GM12878 (cell line): ENCODE results near the gene ITGA4. TPM values are rescaled to one million over a fixed set of nuclear protein-coding genes. Genes with fewer than 3 reads are reported as not detected.
A peak's percentile ranks its signal among the peaks of the same experiment; 100 is the strongest.

Source experiments
- ATAC-seq: fragments of 200-7000 bp; cut with Tn5 transposase; 3 replicates; pipeline ENCODE4 v1.9.1; 2020; ENCODE audit warnings: mild to moderate bottlenecking, moderate library complexity
- BruUV-seq: library from RNA; stranded (reverse); fragments of 400-500 nt; replicated peaks from 2 replicates; lab custom pipeline; 2021; lab: Mats Ljungman, UMichigan
- CTCF ChIA-PET: fragments of 300-600 bp; sonication (Branson Sonifier 250); formaldehyde crosslinking; extraction: SDS; loops from one replicate; lab custom pipeline; 2021; ENCODE audit warnings: inconsistent platforms; lab: Yijun Ruan, JAX
- POLR2A ChIA-PET: fragments of 350-600 bp; formaldehyde crosslinking; extraction: SDS; loops from one replicate; lab custom pipeline; 2021; ENCODE audit warnings: inconsistent platforms; lab: Charles Lee
- RAD21 ChIA-PET: fragments of 300-600 bp; sonication (Branson Sonifier 250); formaldehyde crosslinking; loops from one replicate; lab custom pipeline; 2023; ENCODE audit warnings: antibody characterized with exemption; ENCODE audit not compliant: unreplicated experiment; lab: Charles Lee
- SMC1A ChIA-PET: fragments of 300-600 bp; sonication (Branson Sonifier 250); formaldehyde crosslinking; loops from one replicate; lab custom pipeline; 2023; ENCODE audit not compliant: unreplicated experiment, uncharacterized antibody; lab: Charles Lee
- DNase-seq: peaks from one replicate; pipeline ENCODE4 v3.0.0-alpha.2; 2011; ENCODE audit warnings: low read depth, low spot score
- FAIRE-seq: peaks from 3 replicates; lab custom pipeline; 2011; peaks lifted over from hg19 to GRCh38; lab: Jason Lieb, UNC
- H2AFZ ChIP-seq: 2 replicates; pipeline ENCODE4 v1.6.0; 2011; ENCODE audit warnings: low read depth, low read length, control low read depth; ENCODE audit not compliant: control insufficient read depth
- H3K27ac ChIP-seq: 2 replicates; pipeline ENCODE4 v1.5.1; 2011; ENCODE audit warnings: control low read depth; ENCODE audit not compliant: control insufficient read depth, insufficient read depth
- H3K27me3 ChIP-seq, 2 experiments: replicated peaks in 1 of 2; 2 replicates each; pipeline versions ENCODE4 v1.6.0 to v1.6.1; 2011; ENCODE audit warnings: low read length in 1 of 2; ENCODE audit not compliant: control insufficient read depth in 2 of 2, insufficient read depth in 2 of 2
- H3K36me3 ChIP-seq, 2 experiments: 2 replicates each; pipeline ENCODE4 v1.5.1; 2011; ENCODE audit warnings: low read length in 1 of 2; ENCODE audit not compliant: control insufficient read depth in 2 of 2, insufficient read depth in 2 of 2
- H3K4me1 ChIP-seq: 2 replicates; pipeline ENCODE4 v1.6.1; 2011; ENCODE audit warnings: mild to moderate bottlenecking, low read length, moderate library complexity, mixed read lengths; ENCODE audit not compliant: control insufficient read depth, insufficient read depth
- H3K4me2 ChIP-seq: 2 replicates; pipeline ENCODE4 v1.6.0; 2011; ENCODE audit warnings: control low read depth; ENCODE audit not compliant: control insufficient read depth, insufficient read depth
- H3K4me3 ChIP-seq: fragments of 200-600 bp; sonication (generic); 2 replicates; pipeline ENCODE4 v1.5.1; 2016
- H3K79me2 ChIP-seq: 2 replicates; pipeline ENCODE4 v1.6.0; 2011; ENCODE audit warnings: low read length; ENCODE audit not compliant: control insufficient read depth, insufficient read depth
- H3K9ac ChIP-seq: 2 replicates; pipeline ENCODE4 v1.8.0; 2011; ENCODE audit warnings: low read length, control low read depth, mixed read lengths; ENCODE audit not compliant: control insufficient read depth, insufficient read depth
- H3K9me3 ChIP-seq: replicated peaks from 3 replicates; pipeline ENCODE4 v1.5.1; 2011; ENCODE audit warnings: mild to moderate bottlenecking, low read length; ENCODE audit not compliant: control insufficient read depth, insufficient read depth
- H4K20me1 ChIP-seq: 2 replicates; pipeline ENCODE4 v1.6.0; 2011; ENCODE audit not compliant: control insufficient read depth, insufficient read depth
- BRCA1 ChIP-seq: IDR thresholded peaks from 2 replicates; pipeline ENCODE4 v1.6.1; 2011; ENCODE audit warnings: low read depth, low read length, improper control_type of control experiment
- CBFB ChIP-seq: IDR thresholded peaks from 2 replicates; pipeline ENCODE4 v1.6.1; 2016; ENCODE audit warnings: antibody characterized with exemption, low read depth
- CREB1 ChIP-seq: IDR thresholded peaks from 2 replicates; pipeline ENCODE4 v1.6.1; 2012; ENCODE audit warnings: low read depth, mild to moderate bottlenecking, inconsistent platforms
- CREM ChIP-seq: IDR thresholded peaks from 2 replicates; pipeline ENCODE4 v1.6.1; 2014; ENCODE audit warnings: antibody characterized with exemption, low read depth
- DPF2 ChIP-seq: fragments of 450-650 bp; IDR thresholded peaks from 2 replicates; pipeline ENCODE4 v1.6.1; 2017; ENCODE audit warnings: mild to moderate bottlenecking
- EED ChIP-seq: sonication (generic); IDR thresholded peaks from 2 replicates; pipeline ENCODE4 v1.6.1; 2016; ENCODE audit warnings: antibody characterized with exemption, low read depth
- GATAD2B ChIP-seq: fragments of 450-650 bp; conservative IDR thresholded peaks from 2 replicates; pipeline ENCODE4 v1.6.1; 2017; ENCODE audit warnings: low read depth, mild to moderate bottlenecking, moderate library complexity
- IKZF1 ChIP-seq: fragments of 450-650 bp; conservative IDR thresholded peaks from 2 replicates; pipeline ENCODE4 v1.6.1; 2017; ENCODE audit warnings: antibody characterized with exemption, mild to moderate bottlenecking
- NFIC ChIP-seq: IDR thresholded peaks from 2 replicates; pipeline ENCODE4 v1.6.1; 2012; ENCODE audit warnings: low read depth, mild to moderate bottlenecking, inconsistent platforms, low read length, moderate library complexity
- NFYB ChIP-seq: IDR thresholded peaks from 2 replicates; pipeline ENCODE4 v1.6.1; 2011; ENCODE audit warnings: low read depth, mild to moderate bottlenecking, low read length, improper control_type of control experiment, moderate library complexity; ENCODE audit not compliant: insufficient read depth
- NR2F1 ChIP-seq: fragments of 450-650 bp; conservative IDR thresholded peaks from 2 replicates; pipeline ENCODE4 v1.6.1; 2017; ENCODE audit warnings: mild to moderate bottlenecking
- PAX5 ChIP-seq: IDR thresholded peaks from 2 replicates; pipeline ENCODE4 v1.6.1; 2011; ENCODE audit warnings: low read depth, low read length, borderline replicate concordance
- POU2F2 ChIP-seq: IDR thresholded peaks from 3 replicates; pipeline ENCODE4 v1.6.1; 2011; ENCODE audit warnings: low read depth, mild to moderate bottlenecking, low read length, borderline replicate concordance
- RELB ChIP-seq: fragments of 450-650 bp; IDR thresholded peaks from 2 replicates; pipeline ENCODE4 v1.6.1; 2017; ENCODE audit warnings: low read depth, mild to moderate bottlenecking, moderate library complexity
- SMARCA5 ChIP-seq: fragments of 450-650 bp; IDR thresholded peaks from 2 replicates; pipeline ENCODE4 v1.6.1; 2017; ENCODE audit warnings: mild to moderate bottlenecking
- SRF ChIP-seq, 2 experiments: IDR thresholded peaks; 2 replicates each; pipeline ENCODE4 v1.6.1; 2011; ENCODE audit warnings: low read depth in 2 of 2, low read length in 2 of 2, mild to moderate bottlenecking in 1 of 2, moderate library complexity in 1 of 2
- TBL1XR1 ChIP-seq: IDR thresholded peaks from 2 replicates; pipeline ENCODE4 v1.6.1; 2012; ENCODE audit warnings: low read depth, low read length, improper control_type of control experiment
- TCF3 ChIP-seq: IDR thresholded peaks from 2 replicates; pipeline ENCODE4 v1.6.1; 2012; ENCODE audit warnings: low read depth, mild to moderate bottlenecking, low read length, borderline replicate concordance; ENCODE audit not compliant: insufficient read depth
- ZNF384 ChIP-seq: IDR thresholded peaks from 2 replicates; pipeline ENCODE4 v1.6.1; 2012; ENCODE audit warnings: low read depth, mild to moderate bottlenecking, low read length, improper control_type of control experiment, borderline replicate concordance
- ZNF687 ChIP-seq: fragments of 450-650 bp; IDR thresholded peaks from 2 replicates; pipeline ENCODE4 v1.6.1; 2017; ENCODE audit warnings: mild to moderate bottlenecking, moderate library complexity
- WGBS: methylation state at CpG from one replicate; pipeline ENCODE4 v1.1.6; 2016; ENCODE audit warnings: low lambda C conversion rate; ENCODE audit not compliant: insufficient replicate concordance, insufficient coverage; ENCODE audit errors: missing lambda C conversion rate; 5-methylcytosine and 5-hydroxymethylcytosine counted together
- in situ Hi-C: fragments of 300-500 bp; cut with MboI; formaldehyde crosslinking; loops from 9 replicates; pipeline ENCODE4 v1.14.3; 2018; ENCODE audit warnings: mixed read lengths
- intact Hi-C: fragments of 100-400 bp; cut with micrococcal nuclease; formaldehyde crosslinking; loops from one replicate; pipeline ENCODE4 v1.14.2; 2022; ENCODE audit not compliant: unreplicated experiment
- polyA plus RNA-seq, 11 experiments: library from polyadenylated mRNA; depleted of rRNA in 4 of 11; unstranded in 6 of 11; stranded (reverse) in 5 of 11; fragments of >200 nt; fragmentation: Nextera tagmentation in 4 of 11; fragmentation: Illumina TruSeq in 1 of 11; extraction: Ambion mirVana in 4 of 11; extraction: Trizol in 1 of 11; gene quantifications; 1 replicate in 1 of 11; 2 replicates in 10 of 11; pipeline versions ENCODE4 v1.2.1 to v1.2.3, GENCODE V29; 2011 to 2016; ENCODE audit warnings: inconsistent platforms in 2 of 11, missing spikeins in 2 of 11, low read depth in 1 of 11
- total RNA-seq, 4 experiments: library from RNA; depleted of rRNA in 3 of 4; stranded (reverse); fragments of >200 nt in 3 of 4; fragmentation: Illumina TruSeq in 1 of 4; extraction: Trizol in 1 of 4; gene quantifications; 2 replicates each; pipeline versions ENCODE4 v1.2.1 to v1.2.3, GENCODE V29; 2013 to 2021

Gene ITGA4
- total and polyA plus RNA-seq, 10 of the 15 experiments (the other 5 are each of a cell fraction or from before 2014, with no cell fraction given) = 12.4 to 87.9 (median 63.5) TPM

GRCh38 chr2:181456660-181457120, 496 bp upstream of the ITGA4 start:
- Histone ChIP-seq H3K36me3 (no peaks in the 10 kb centered on the region), H3K27me3 (no peaks in the 10 kb centered on the region), H3K4me3 (peak overlapping the region; percentile 88), H3K4me1 (peaks cover 13% of the 10 kb centered on the region), H4K20me1 (no peaks in the 10 kb centered on the region), H2AFZ (peak overlapping the region; percentile 82), H3K4me2 (peak overlapping the region; percentile 73), H3K9ac (peak overlapping the region; percentile 84), H3K79me2 (peaks cover 53% of the 10 kb centered on the region), H3K27ac (peak overlapping the region; percentile 97), H3K9me3 (no peaks in the 10 kb centered on the region)
- ATAC-seq (peak; percentile 76), FAIRE-seq (peak; percentile 56), DNase-seq (peak; percentile 53)
- POLR2A ChIA-PET = interaction anchor here (0.7 to 3.2 kb wide), 5 partner anchors 10 to 347 kb away, joined by 3 to 22 read pairs (median 8); no protein-coding TSS in a partner anchor
- intact Hi-C loops = loop anchor here (1.0 to 10.0 kb wide), 7 partner anchors 144 to 448 kb away; no protein-coding TSS in a partner anchor
- RAD21 ChIA-PET = interaction anchor here (0.9 to 13.8 kb wide), 9 partner anchors 10 to 351 kb away, joined by 3 to 340 read pairs (median 8); no protein-coding TSS in a partner anchor
- BruUV-seq = no TSS peak
- CTCF ChIA-PET = interaction anchor here (1.1 to 12.9 kb wide), 9 partner anchors 9 to 351 kb away, joined by 3 to 235 read pairs (median 8); no protein-coding TSS in a partner anchor
- in situ Hi-C loops = loop anchor here (5.0 kb wide), 3 partner anchors 149 to 349 kb away; no protein-coding TSS in a partner anchor
- whole genome bisulfite sequencing = under 1% methylated on average over 16 of the region's 17 CpGs
- SMC1A ChIA-PET = interaction anchor here (0.8 to 13.5 kb wide), 13 partner anchors 8 to 352 kb away, joined by 3 to 313 read pairs (median 5); no protein-coding TSS in a partner anchor
- TF ChIP-seq CBFB = peak; percentile 88; the same call in 1 of the 2 replicates
- TF ChIP-seq GATAD2B = 0 out of 2 replicates have a peak, but pooled peaks have one; percentile 36
- TF ChIP-seq SMARCA5 = no peak
- TF ChIP-seq CREB1 = no peak
- TF ChIP-seq RELB = 0 out of 2 replicates have a peak, but pooled peaks have one; percentile 13
- peak; percentile 58; the same call in 1 of the 3 replicates for TF ChIP-seq POU2F2
- TF ChIP-seq DPF2 = peak; percentile 86
- peak; percentile 64 for TF ChIP-seq NR2F1
- TF ChIP-seq NFYB = no peak
- peak; percentile 73 for TF ChIP-seq NFIC
- TF ChIP-seq SRF (IDR thresholded peaks at IDR 0.05; ENCODE audit: low read depth in 2 of 2, low read length in 2 of 2) = no peak
- peak; percentile 44 for TF ChIP-seq IKZF1
- TF ChIP-seq BRCA1 = no peak
- peak; percentile 75 for TF ChIP-seq CREM
- TF ChIP-seq ZNF384 = no peak
- TF ChIP-seq EED = peak; percentile 87
- TF ChIP-seq PAX5 = peak; percentile 85; the same call in 1 of the 2 replicates
- TF ChIP-seq TBL1XR1 = peak; percentile 37; the same call in 1 of the 2 replicates
- TF ChIP-seq TCF3 = peak; percentile 39; the same call in 1 of the 2 replicates
- no peak for TF ChIP-seq ZNF687
